ENCODE results near the gene SLIT3.

DNA sequence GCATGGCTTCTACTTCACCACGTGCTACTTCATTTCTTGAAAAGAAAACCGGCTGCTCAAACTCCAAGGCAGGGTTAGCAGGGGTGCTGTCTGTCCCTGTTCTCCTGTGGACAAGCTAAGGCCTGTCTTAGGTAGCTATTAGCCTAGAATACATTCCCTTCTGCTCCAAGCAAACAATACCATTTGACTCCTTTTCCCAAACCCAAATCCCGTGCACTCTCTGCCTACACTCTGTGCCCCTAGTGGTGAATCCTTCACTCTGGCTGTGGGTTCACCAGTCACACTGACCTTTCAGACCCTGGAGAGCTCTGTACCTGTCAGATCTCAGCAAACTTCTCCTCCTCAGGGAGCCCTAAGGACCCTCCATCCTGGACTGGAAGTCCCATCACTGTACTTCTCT, 211.6 kb downstream of the SLIT3 start:
- no peak for TF ChIP-seq EZH2 (IDR thresholded peaks at IDR 0.05; ENCODE audit: borderline replicate concordance, low read depth, low read length, severe bottlenecking)
- TF ChIP-seq, protein P1, sequence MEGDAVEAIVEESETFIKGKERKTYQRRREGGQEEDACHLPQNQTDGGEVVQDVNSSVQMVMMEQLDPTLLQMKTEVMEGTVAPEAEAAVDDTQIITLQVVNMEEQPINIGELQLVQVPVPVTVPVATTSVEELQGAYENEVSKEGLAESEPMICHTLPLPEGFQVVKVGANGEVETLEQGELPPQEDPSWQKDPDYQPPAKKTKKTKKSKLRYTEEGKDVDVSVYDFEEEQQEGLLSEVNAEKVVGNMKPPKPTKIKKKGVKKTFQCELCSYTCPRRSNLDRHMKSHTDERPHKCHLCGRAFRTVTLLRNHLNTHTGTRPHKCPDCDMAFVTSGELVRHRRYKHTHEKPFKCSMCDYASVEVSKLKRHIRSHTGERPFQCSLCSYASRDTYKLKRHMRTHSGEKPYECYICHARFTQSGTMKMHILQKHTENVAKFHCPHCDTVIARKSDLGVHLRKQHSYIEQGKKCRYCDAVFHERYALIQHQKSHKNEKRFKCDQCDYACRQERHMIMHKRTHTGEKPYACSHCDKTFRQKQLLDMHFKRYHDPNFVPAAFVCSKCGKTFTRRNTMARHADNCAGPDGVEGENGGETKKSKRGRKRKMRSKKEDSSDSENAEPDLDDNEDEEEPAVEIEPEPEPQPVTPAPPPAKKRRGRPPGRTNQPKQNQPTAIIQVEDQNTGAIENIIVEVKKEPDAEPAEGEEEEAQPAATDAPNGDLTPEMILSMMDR (IDR thresholded peaks at IDR 0.05; ENCODE audit: borderline replicate concordance, extremely low read depth, low read length, poor library complexity, severe bottlenecking), result peak; percentile 15

Data from DND-41 (cell line).